Naive thymus-derived CD4-positive, alpha-beta T cell (primary cell): ENCODE results near the gene RABGGTA. TPM values are rescaled to one million over a fixed set of nuclear protein-coding genes. Genes with fewer than 3 reads are reported as not detected.

ENCODE experiments used
- polyA plus RNA-seq, 2 donors: library from polyadenylated mRNA; unstranded; fragments of 300-500 nt; fragmentation: Illumina TruSeq; gene quantifications; one replicate each; pipeline ENCODE4 v1.2.3, GENCODE V29; 2021
- total RNA-seq, 6 experiments: library from RNA in 5 of 6; stranded (reverse) in 5 of 6; gene quantifications; 1 replicate in 5 of 6; 2 replicates in 1 of 6; pipeline ENCODE4 v1.2.3 and lab custom pipeline; 2021 to 2026

Gene RABGGTA
- total and polyA plus RNA-seq, 7 experiments from 2014 or later: 17.9 to 76.5 (median 54.3) TPM

Other genes starting within 250 kb of the RABGGTA start
Only the 30 nearest of the 34 such genes appear.
- gene DCAF11, start 156.8 kb downstream of the RABGGTA start, total RNA-seq: 10 to 100 TPM; 71.9 to 90.1 (median 83.3) TPM
- 10 to 100 TPM; 69.1 to 97.0 TPM for gene DCAF11, start 156.8 kb downstream of the RABGGTA start, polyA plus RNA-seq
- 1 to 10 TPM; 2.1 to 4.5 (median 3.8) TPM for gene NRL, start 156.6 kb downstream of the RABGGTA start, total RNA-seq
- 1 to 10 TPM; 2.2 to 2.6 TPM for gene NRL, start 156.6 kb downstream of the RABGGTA start, polyA plus RNA-seq
- gene FITM1, start 140.9 kb downstream of the RABGGTA start, total RNA-seq: 1 to 10 TPM; 1.8 to 4.3 (median 2.0) TPM
- gene FITM1, start 140.9 kb downstream of the RABGGTA start, polyA plus RNA-seq: 1 to 10 TPM in 1 of 2 donors, under 1 TPM in 1; 0.48 to 1.2 TPM
- 100 to 1,000 TPM; 189 to 583 (median 202) TPM for gene PSME1, start 135.4 kb downstream of the RABGGTA start, total RNA-seq
- gene PSME1, start 135.4 kb downstream of the RABGGTA start, polyA plus RNA-seq: 100 to 1,000 TPM; 698 to 703 TPM
- 10 to 100 TPM in 4 of 5 experiments, 1 to 10 TPM in 1; 9.0 to 25.5 (median 22.3) TPM for gene EMC9, start 130.0 kb downstream of the RABGGTA start, total RNA-seq
- 10 to 100 TPM in 1 of 2 donors, 1 to 10 TPM in 1; 9.6 to 12.4 TPM for gene EMC9, start 130.0 kb downstream of the RABGGTA start, polyA plus RNA-seq
- 100 to 1,000 TPM; 120 to 777 (median 143) TPM for gene PSME2, start 125.0 kb downstream of the RABGGTA start, total RNA-seq
- gene PSME2, start 125.0 kb downstream of the RABGGTA start, polyA plus RNA-seq: 100 to 1,000 TPM; 402 to 435 TPM
- gene RNF31, start 124.1 kb downstream of the RABGGTA start, total RNA-seq: 100 to 1,000 TPM in 1 of 5 experiments, 10 to 100 TPM in 4; 64.0 to 151 (median 95.4) TPM
- gene RNF31, start 124.1 kb downstream of the RABGGTA start, polyA plus RNA-seq: 10 to 100 TPM; 40.9 to 48.1 TPM
- gene IRF9, start 110.3 kb downstream of the RABGGTA start, total RNA-seq: 100 to 1,000 TPM; 133 to 337 (median 189) TPM
- 100 to 1,000 TPM in 1 of 2 donors, 10 to 100 TPM in 1; 73.3 to 110 TPM for gene IRF9, start 110.3 kb downstream of the RABGGTA start, polyA plus RNA-seq
- gene REC8, start 99.5 kb downstream of the RABGGTA start, total RNA-seq: 10 to 100 TPM; 20.3 to 80.5 (median 68.6) TPM
- 10 to 100 TPM in 1 of 2 donors, 1 to 10 TPM in 1; 4.4 to 10.7 TPM for gene REC8, start 99.5 kb downstream of the RABGGTA start, polyA plus RNA-seq
- gene IPO4, start 82.8 kb downstream of the RABGGTA start, total RNA-seq: 10 to 100 TPM; 21.5 to 45.2 (median 42.2) TPM
- 10 to 100 TPM; 17.5 to 36.2 TPM for gene IPO4, start 82.8 kb downstream of the RABGGTA start, polyA plus RNA-seq
- 10 to 100 TPM; 16.2 to 40.5 (median 19.2) TPM for gene TM9SF1, start 76.2 kb downstream of the RABGGTA start, total RNA-seq
- gene TM9SF1, start 76.2 kb downstream of the RABGGTA start, polyA plus RNA-seq: 10 to 100 TPM; 32.1 to 34.4 TPM
- gene TSSK4, start 65.9 kb downstream of the RABGGTA start, total RNA-seq: 1 to 10 TPM in 2 of 5 experiments, under 1 TPM in 2, not detected in 1; 0.22 to 1.9 (median 1.1) TPM
- gene TSSK4, start 65.9 kb downstream of the RABGGTA start, polyA plus RNA-seq: 1 to 10 TPM; 1.0 to 1.4 TPM
- 100 to 1,000 TPM in 1 of 5 experiments, 10 to 100 TPM in 4; 79.1 to 101 (median 85.7) TPM for gene CHMP4A, start 58.1 kb downstream of the RABGGTA start, total RNA-seq
- gene CHMP4A, start 58.1 kb downstream of the RABGGTA start, polyA plus RNA-seq: 100 to 1,000 TPM; 121 to 140 TPM
- gene MDP1, start 55.5 kb downstream of the RABGGTA start, total RNA-seq: 10 to 100 TPM in 3 of 5 experiments, 1 to 10 TPM in 2; 5.5 to 18.5 (median 14.2) TPM
- gene MDP1, start 55.5 kb downstream of the RABGGTA start, polyA plus RNA-seq: 10 to 100 TPM; 33.1 to 36.4 TPM
- 100 to 1,000 TPM in 3 of 5 experiments, 10 to 100 TPM in 2; 73.5 to 175 (median 106) TPM for gene NEDD8, start 39.2 kb downstream of the RABGGTA start, total RNA-seq
- gene NEDD8, start 39.2 kb downstream of the RABGGTA start, polyA plus RNA-seq: 100 to 1,000 TPM; 254 to 340 TPM
- 10 to 100 TPM; 38.2 to 91.6 (median 69.5) TPM for gene GMPR2, start 38.7 kb downstream of the RABGGTA start, total RNA-seq
- 100 to 1,000 TPM in 1 of 2 donors, 10 to 100 TPM in 1; 99.9 to 107 TPM for gene GMPR2, start 38.7 kb downstream of the RABGGTA start, polyA plus RNA-seq
- gene TINF2, start 29.0 kb downstream of the RABGGTA start, total RNA-seq: 100 to 1,000 TPM; 133 to 150 (median 139) TPM
- 100 to 1,000 TPM; 143 to 186 TPM for gene TINF2, start 29.0 kb downstream of the RABGGTA start, polyA plus RNA-seq
- 10 to 100 TPM in 1 of 5 experiments, 1 to 10 TPM in 4; 4.8 to 12.9 (median 7.1) TPM for gene TGM1, start 8.4 kb downstream of the RABGGTA start, total RNA-seq
- not detected for gene TGM1, start 8.4 kb downstream of the RABGGTA start, polyA plus RNA-seq
- 10 to 100 TPM; 25.2 to 37.0 (median 33.3) TPM for gene DHRS1, start 28.2 kb upstream of the RABGGTA start, total RNA-seq
- 10 to 100 TPM; 21.3 to 38.4 TPM for gene DHRS1, start 28.2 kb upstream of the RABGGTA start, polyA plus RNA-seq
- 10 to 100 TPM; 22.7 to 39.5 (median 29.8) TPM for gene NOP9, start 28.3 kb upstream of the RABGGTA start, total RNA-seq
- gene NOP9, start 28.3 kb upstream of the RABGGTA start, polyA plus RNA-seq: 1 to 10 TPM; 1.7 to 1.8 TPM
- gene CIDEB, start 36.4 kb upstream of the RABGGTA start, total RNA-seq: 10 to 100 TPM; 16.4 to 31.5 (median 22.7) TPM
- gene CIDEB, start 36.4 kb upstream of the RABGGTA start, polyA plus RNA-seq: 10 to 100 TPM; 18.7 to 19.3 TPM
- 10 to 100 TPM; 13.9 to 26.8 (median 17.5) TPM for gene LTB4R2, start 38.5 kb upstream of the RABGGTA start, total RNA-seq
- 1 to 10 TPM; 2.1 to 2.7 TPM for gene LTB4R2, start 38.5 kb upstream of the RABGGTA start, polyA plus RNA-seq
- 10 to 100 TPM; 14.1 to 28.8 (median 26.3) TPM for gene LTB4R, start 39.9 kb upstream of the RABGGTA start, total RNA-seq
- 1 to 10 TPM; 9.1 to 9.4 TPM for gene LTB4R, start 39.9 kb upstream of the RABGGTA start, polyA plus RNA-seq
- 10 to 100 TPM in 1 of 5 experiments, 1 to 10 TPM in 4; 4.6 to 10.2 (median 6.1) TPM for gene ADCY4, start 63.5 kb upstream of the RABGGTA start, total RNA-seq
- gene ADCY4, start 63.5 kb upstream of the RABGGTA start, polyA plus RNA-seq: under 1 TPM in 1 of 2 donors, not detected in 1; 0.25 TPM
- 10 to 100 TPM; 19.9 to 47.5 (median 36.8) TPM for gene RIPK3, start 68.4 kb upstream of the RABGGTA start, total RNA-seq
- gene RIPK3, start 68.4 kb upstream of the RABGGTA start, polyA plus RNA-seq: 10 to 100 TPM in 1 of 2 donors, 1 to 10 TPM in 1; 8.2 to 11.7 TPM
- not detected for gene NFATC4, start 96.6 kb upstream of the RABGGTA start, total RNA-seq
- not detected for gene NFATC4, start 96.6 kb upstream of the RABGGTA start, polyA plus RNA-seq
- gene NYNRIN, start 127.4 kb upstream of the RABGGTA start, total RNA-seq: 1 to 10 TPM in 1 of 5 experiments, under 1 TPM in 4; 0.08 to 1.3 (median 0.11) TPM
- gene NYNRIN, start 127.4 kb upstream of the RABGGTA start, polyA plus RNA-seq: not detected
- gene CBLN3, start 158.1 kb upstream of the RABGGTA start, total RNA-seq: 10 to 100 TPM in 1 of 5 experiments, 1 to 10 TPM in 4; 2.0 to 13.9 (median 2.9) TPM
- gene CBLN3, start 158.1 kb upstream of the RABGGTA start, polyA plus RNA-seq: under 1 TPM in 1 of 2 donors, not detected in 1; 0.24 TPM
- 100 to 1,000 TPM in 4 of 5 experiments, 10 to 100 TPM in 1; 96.9 to 139 (median 129) TPM for gene KHNYN, start 158.4 kb upstream of the RABGGTA start, total RNA-seq
- gene KHNYN, start 158.4 kb upstream of the RABGGTA start, polyA plus RNA-seq: 10 to 100 TPM; 12.7 to 18.9 TPM
- 100 to 1,000 TPM in 2 of 5 experiments, 10 to 100 TPM in 3; 64.7 to 137 (median 96.2) TPM for gene SDR39U1, start 171.2 kb upstream of the RABGGTA start, total RNA-seq
- gene SDR39U1, start 171.2 kb upstream of the RABGGTA start, polyA plus RNA-seq: 100 to 1,000 TPM in 1 of 2 donors, 10 to 100 TPM in 1; 91.8 to 104 TPM